D721Med (cell line): ENCODE results near the gene ANXA3.

ENCODE experiments used
- DNase-seq: peaks from one replicate; pipeline ENCODE4 v3.0.0; 2011; ENCODE audit warnings: low spot score; ENCODE audit not compliant: insufficient read length
- FAIRE-seq: peaks from 2 replicates; lab custom pipeline; 2011; peaks lifted over from hg19 to GRCh38; lab: Jason Lieb, UNC
- TF ChIP-seq, protein P1 (sequence below): IDR thresholded peaks from 2 replicates; pipeline ENCODE4 v1.5.1; 2012; ENCODE audit warnings: mild to moderate bottlenecking, control low read depth; ENCODE audit not compliant: insufficient read depth; ENCODE audit errors: missing control alignments

Gene ANXA3

DNA sequence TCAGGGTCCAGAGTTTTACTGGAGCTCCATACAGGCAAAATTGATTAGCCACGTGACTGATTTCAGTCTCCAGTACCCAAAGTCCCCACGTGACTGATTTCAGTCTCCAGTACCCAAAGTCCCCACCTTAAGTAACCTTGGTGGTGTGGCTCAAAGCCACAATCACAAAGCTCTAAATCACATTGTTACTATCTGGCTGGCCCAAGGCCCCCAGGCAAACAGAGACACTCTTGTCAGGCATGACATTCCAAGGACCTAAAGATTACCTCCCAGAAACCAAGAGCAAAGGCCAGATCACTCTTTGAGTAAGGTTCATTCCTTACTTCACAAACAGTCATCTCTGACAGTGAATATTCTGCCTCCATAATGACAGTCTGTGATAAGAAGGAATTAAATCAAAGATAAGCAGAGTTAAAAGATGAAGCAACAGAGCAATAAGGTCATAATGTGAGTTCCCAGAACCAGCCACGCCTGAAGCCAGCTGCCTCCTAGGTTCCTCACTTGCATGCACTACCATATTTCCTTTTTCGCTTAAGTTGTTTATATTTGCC, 78.5 kb downstream of the ANXA3 start:
- no peak for FAIRE-seq
- TF ChIP-seq, protein P1, sequence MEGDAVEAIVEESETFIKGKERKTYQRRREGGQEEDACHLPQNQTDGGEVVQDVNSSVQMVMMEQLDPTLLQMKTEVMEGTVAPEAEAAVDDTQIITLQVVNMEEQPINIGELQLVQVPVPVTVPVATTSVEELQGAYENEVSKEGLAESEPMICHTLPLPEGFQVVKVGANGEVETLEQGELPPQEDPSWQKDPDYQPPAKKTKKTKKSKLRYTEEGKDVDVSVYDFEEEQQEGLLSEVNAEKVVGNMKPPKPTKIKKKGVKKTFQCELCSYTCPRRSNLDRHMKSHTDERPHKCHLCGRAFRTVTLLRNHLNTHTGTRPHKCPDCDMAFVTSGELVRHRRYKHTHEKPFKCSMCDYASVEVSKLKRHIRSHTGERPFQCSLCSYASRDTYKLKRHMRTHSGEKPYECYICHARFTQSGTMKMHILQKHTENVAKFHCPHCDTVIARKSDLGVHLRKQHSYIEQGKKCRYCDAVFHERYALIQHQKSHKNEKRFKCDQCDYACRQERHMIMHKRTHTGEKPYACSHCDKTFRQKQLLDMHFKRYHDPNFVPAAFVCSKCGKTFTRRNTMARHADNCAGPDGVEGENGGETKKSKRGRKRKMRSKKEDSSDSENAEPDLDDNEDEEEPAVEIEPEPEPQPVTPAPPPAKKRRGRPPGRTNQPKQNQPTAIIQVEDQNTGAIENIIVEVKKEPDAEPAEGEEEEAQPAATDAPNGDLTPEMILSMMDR, result no peak
- DNase-seq, result no peak

DNA sequence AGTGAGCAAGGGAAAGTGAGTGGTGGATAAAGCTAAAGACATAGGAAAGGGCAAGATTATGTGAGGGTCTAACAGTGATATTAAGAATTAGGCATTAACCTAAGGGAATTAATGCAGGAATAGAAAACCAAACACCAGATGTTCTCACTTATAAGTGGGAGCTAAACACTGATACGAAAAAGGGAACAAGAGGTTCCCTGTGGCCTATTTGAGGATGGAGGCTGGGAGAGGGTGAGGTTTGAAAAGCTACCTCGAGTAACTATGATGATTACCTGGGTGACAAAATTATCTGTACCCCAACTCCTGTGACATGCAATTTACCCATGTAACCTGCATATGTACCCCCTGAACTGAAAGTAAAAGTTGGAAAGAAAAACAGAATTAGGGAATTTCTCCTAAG, 79.0 kb downstream of the ANXA3 start:
- no peak for FAIRE-seq
- TF ChIP-seq, protein P1, result no peak
- no peak for DNase-seq

DNA sequence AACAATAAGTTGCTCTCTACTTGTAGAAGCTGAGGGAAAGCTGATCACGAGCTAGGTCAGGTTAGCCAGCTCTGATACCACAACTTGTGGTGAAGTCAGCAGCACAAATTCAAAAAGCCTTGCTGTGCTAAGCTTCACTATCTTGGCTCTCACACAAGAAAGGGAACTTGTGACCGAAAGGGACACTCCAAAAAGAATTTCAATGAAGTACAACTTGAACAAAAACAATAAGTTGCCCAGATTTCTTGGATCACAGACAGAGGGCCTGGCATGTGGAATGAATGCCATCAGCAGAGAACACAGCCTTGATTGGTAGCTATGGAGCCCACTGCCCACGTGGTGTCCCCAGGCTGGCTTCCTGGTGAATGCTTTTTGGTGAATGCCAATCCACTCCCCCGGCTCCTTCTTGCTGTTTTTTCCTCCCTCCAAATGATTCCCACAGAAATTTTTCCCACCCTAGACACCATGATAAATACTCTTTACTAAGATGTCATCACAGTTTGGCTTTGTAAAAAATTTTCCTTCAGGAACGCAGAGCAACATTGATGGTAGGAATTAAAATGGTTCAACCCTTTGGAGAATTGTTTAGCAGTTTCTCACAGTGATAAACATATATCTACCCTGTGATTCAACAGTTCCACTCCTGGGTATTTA, 82.6 kb downstream of the ANXA3 start:
- TF ChIP-seq, protein P1, result no peak
- DNase-seq (no peak), FAIRE-seq (no peak)

DNA sequence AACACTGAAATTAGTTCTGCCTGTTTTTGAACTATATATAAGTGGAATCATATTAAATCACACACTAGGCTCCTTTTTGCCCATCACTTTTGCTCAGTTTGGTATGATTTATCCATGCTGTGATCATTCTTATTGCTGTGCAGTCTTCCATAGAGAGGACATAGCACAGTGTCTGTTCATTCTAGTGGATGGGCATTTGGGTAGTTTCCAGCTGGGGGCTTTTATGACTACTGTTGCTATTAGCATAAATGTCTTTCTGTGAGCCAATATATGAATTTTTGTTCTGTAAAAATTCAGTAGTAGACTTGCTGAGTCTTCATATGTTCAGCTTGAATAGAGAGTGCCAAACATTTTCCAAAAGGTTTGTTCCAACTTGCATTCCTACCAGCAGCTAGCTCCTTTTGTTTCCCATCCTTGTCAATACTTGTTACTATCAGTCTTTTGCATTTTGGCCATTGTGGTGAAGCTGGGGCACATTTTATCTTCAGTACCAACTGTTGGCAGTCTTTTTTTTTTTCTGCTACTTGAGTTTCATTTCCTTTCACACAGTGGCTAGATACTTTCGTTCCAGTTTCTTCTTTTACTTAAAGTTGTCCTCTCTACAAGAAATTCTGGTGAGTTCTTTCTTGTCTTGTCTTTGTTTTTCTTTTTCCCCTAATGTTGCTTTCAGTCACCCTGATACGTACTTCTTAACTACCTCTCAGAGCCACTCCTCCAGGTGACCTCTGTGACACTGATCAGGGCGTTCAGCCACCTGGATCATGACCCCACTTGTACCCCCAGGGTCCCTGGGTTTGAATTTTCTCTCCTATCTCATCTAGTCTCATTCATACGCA, 87.0 kb downstream of the ANXA3 start:
- TF ChIP-seq, protein P1, result no peak
- DNase-seq (no peak), FAIRE-seq (no peak)

DNA sequence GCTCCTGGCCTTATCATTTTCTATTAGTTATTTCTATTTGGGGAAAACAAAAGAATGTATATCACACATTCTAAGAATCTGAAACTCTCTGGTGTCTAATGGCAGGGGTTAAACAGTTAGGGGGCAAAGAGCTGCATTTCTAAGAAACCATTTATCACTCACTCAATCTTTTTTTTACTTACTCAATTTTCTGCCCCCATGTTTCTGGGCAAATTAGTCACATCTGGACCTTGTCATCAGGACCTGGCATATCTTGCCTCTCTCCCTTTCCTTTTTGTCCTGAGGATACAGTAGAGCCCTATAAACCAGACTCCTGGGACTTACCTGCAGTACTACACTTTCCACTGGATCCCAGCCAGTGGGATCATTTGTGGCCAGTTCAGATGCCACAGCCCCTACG, 89.1 kb downstream of the ANXA3 start:
- DNase-seq (no peak), FAIRE-seq (no peak)

DNA sequence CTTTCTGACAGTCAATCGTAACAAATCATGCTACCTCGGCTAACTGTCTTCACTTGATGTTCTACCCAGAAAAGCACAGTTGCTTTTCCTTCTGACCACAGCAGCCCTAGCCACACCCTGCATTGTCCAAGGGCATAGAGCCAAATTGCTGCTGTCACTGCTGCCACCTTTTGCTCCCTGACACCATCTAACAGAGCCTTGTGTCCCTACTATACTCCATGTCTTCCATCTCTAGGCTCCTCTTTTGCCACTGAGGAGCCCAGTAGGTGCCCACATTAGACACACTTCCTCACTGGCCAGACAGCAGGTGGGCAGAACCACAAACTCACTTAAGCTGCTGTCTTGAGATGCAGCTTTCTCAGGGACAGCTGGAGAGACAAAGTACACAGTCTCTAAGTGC, 91.4 kb downstream of the ANXA3 start:
- DNase-seq, result no peak
- FAIRE-seq, result no peak
- TF ChIP-seq, protein P1, result no peak

More for the DNA sequence above, 89.1 kb downstream of the ANXA3 start:
- TF ChIP-seq, protein P1, result no peak
